Measurements from ENCODE around the gene FBXO41. TPM values are rescaled to one million over a fixed set of nuclear protein-coding genes. Genes with fewer than 3 reads are reported as not detected.

FBXO41 gene
- total RNA-seq, 1 experiment from 2014 or later = 4.4 TPM

DNA sequence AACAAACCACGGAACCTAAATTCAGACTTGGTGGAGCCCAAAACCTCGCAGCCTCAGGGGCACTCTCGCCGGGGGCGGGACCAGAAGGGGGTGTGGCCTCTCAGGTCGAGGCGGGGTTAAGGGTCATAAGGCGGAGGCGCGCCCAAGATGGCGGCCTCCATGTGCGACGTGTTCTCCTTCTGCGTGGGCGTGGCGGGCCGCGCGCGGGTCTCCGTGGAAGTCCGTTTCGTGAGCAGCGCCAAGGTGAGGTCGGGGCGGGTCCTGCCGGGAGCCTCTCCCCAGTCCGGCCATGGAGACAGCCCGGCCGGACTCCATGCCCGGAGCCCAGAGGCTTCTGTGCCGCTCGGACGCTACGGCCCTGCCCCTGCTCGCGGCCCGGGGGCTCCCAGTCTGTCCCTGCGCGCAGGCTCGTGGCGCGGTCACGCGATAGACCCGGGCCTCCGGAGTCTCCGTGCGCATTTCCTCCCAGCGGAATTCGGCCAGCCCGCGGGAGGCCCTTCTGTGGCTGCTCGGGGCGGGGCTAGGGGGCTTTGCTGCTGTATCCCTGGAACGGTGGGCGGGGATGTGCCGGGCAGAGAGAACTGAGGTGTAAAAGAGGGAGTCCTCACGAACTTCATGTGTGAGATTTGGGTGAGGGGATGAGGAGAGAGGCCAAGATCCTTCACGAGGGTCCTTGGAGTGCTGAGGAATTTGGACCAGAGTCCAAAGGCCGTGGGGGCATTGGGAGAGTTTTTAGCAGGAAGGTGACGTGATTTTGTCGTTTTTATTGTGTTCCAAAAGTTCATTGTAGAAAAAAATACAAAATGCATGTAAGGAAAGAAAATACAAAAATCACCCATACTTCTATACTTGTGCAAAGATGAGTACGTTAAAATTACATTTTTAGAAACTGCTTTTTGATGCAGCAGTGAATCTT, 69.9 kb downstream of the FBXO41 start, which contains the start of gene SMYD5:
Gene SMYD5 (plus strand): TSS at position 126 of the 916 bp plus-strand sequence. CDS start 22 bp downstream, at position 148.
- no peak for TF ChIP-seq CTCF (IDR thresholded peaks at IDR 0.05; ENCODE audit: unreplicated experiment)
- Mint-ChIP-seq H3K9me3 (ENCODE audit: unreplicated experiment) (no peaks in the 10 kb centered on the region), H3K4me3 (ENCODE audit: unreplicated experiment) (peak within 1 kb of the TSS; percentile 87), H3K27ac (ENCODE audit: low read depth, unreplicated experiment) (peak within 1 kb of the TSS; percentile 93), H3K4me1 (ENCODE audit: insufficient read depth, unreplicated experiment) (peaks cover 31% of the 10 kb centered on the region), H3K27me3 (ENCODE audit: insufficient read depth, unreplicated experiment) (no peaks in the 10 kb centered on the region), H3K36me3 (ENCODE audit: insufficient read depth, unreplicated experiment) (peaks cover 12% of the 10 kb centered on the region)
- DNase-seq (ENCODE audit: unreplicated experiment) = peak; percentile 84
- intact Hi-C loops (cut with micrococcal nuclease) = loop anchor here (5.0 kb wide), 1 partner anchor 127 kb away; no protein-coding TSS in a partner anchor
- ChIA-PET POLR2A (interaction anchor here (0.9 to 6.3 kb wide), 4 partner anchors 9 to 38 kb away, joined by 3 to 74 read pairs (median 8); partner anchors contain the start of genes CCT7 and PRADC1), CTCF (interaction anchor here (1.1 to 3.3 kb wide), 9 partner anchors 8 to 129 kb away, joined by 3 to 36 read pairs (median 11); partner anchors contain the start of genes CCT7, NOTO and PRADC1)
- BruUV-seq (replicated peaks) = TSS peak; percentile 70

DNA sequence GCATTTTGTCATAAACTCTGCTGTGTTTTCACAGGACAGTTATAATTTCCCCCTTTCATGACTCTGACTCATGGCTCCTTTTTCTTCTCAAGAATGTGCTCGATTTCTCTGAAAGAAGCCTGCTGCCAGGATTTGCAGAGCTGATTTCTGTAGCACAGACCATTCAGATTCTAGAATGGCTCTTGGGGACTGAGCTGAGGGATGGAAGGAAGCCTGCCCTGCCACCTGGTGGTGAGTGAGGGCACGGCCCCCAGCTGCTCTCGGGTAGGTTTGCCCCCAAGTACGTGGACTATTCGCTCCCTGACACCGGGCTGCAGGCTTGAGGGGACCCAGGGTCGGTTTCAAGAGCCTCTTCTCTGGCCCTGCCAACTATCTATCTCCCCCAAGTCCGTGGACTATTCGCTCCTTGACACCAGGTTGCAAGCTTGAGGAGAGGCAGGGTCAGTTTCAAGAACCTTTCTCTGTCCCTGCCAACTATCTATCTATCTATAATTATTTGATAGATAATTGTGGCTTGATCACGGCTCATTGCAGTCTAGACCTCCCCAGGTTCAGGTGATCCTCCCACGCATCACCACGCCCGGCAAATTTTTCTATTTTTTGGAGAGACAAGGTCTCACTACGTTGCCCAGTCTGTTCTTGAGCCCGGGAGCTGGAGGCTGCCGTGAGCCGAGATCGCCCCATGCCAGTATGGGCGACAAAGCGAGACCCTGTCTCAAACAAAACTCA, 71.7 kb downstream of the FBXO41 start:
- no peak overlapping the region for H3K4me3 Mint-ChIP-seq (ENCODE audit: unreplicated experiment)
- intact Hi-C loops (cut with micrococcal nuclease) = loop anchor here (1.0 to 5.0 kb wide), 3 partner anchors 36 to 125 kb away; no protein-coding TSS in a partner anchor
- no peaks in the 10 kb centered on the region for H3K27me3 Mint-ChIP-seq (ENCODE audit: insufficient read depth, unreplicated experiment)
- peak; percentile 84 for TF ChIP-seq CTCF (IDR thresholded peaks at IDR 0.05; ENCODE audit: unreplicated experiment)
- CTCF ChIA-PET = interaction anchor here (0.6 to 3.9 kb wide), 57 partner anchors 8 to 1609 kb away, joined by 3 to 36 read pairs (median 4); partner anchors contain the start of genes CCT7, FBXO41, NOTO and PRADC1
- POLR2A ChIA-PET = interaction anchor here (0.9 to 2.5 kb wide), 6 partner anchors 10 to 35 kb away, joined by 3 to 11 read pairs (median 4); partner anchors contain the start of genes CCT7 and PRADC1
- no TSS peak for BruUV-seq (replicated peaks)
- no peak overlapping the region for H3K27ac Mint-ChIP-seq (ENCODE audit: low read depth, unreplicated experiment)
- peaks cover 27% of the 10 kb centered on the region for H3K4me1 Mint-ChIP-seq (ENCODE audit: insufficient read depth, unreplicated experiment)
- H3K9me3 Mint-ChIP-seq (ENCODE audit: unreplicated experiment) = no peaks in the 10 kb centered on the region
- peak; percentile 68 for DNase-seq (ENCODE audit: unreplicated experiment)
- peaks cover 12% of the 10 kb centered on the region for H3K36me3 Mint-ChIP-seq (ENCODE audit: insufficient read depth, unreplicated experiment)

- intact Hi-C loops (cut with micrococcal nuclease) = loop anchor here (1.0 to 5.0 kb wide), 3 partner anchors 35 to 125 kb away; no protein-coding TSS in a partner anchor
- no peaks in the 10 kb centered on the region for H3K27me3 Mint-ChIP-seq (ENCODE audit: insufficient read depth, unreplicated experiment)
- H3K27ac Mint-ChIP-seq (ENCODE audit: low read depth, unreplicated experiment) = no peak overlapping the region
- DNase-seq (ENCODE audit: unreplicated experiment) = no peak
- no peaks in the 10 kb centered on the region for H3K9me3 Mint-ChIP-seq (ENCODE audit: unreplicated experiment)
- no peak for TF ChIP-seq CTCF (IDR thresholded peaks at IDR 0.05; ENCODE audit: unreplicated experiment)
- no peak overlapping the region for H3K4me3 Mint-ChIP-seq (ENCODE audit: unreplicated experiment)
- BruUV-seq (replicated peaks) = no TSS peak
- peaks cover 12% of the 10 kb centered on the region for H3K36me3 Mint-ChIP-seq (ENCODE audit: insufficient read depth, unreplicated experiment)
- POLR2A ChIA-PET = interaction anchor here (0.9 to 2.5 kb wide), 6 partner anchors 11 to 35 kb away, joined by 3 to 11 read pairs (median 4); partner anchors contain the start of genes CCT7 and PRADC1
- CTCF ChIA-PET = interaction anchor here (0.6 to 3.9 kb wide), 37 partner anchors 10 to 1609 kb away, joined by 3 to 36 read pairs (median 4); partner anchors contain the start of genes CCT7, FBXO41, NOTO and PRADC1
- H3K4me1 Mint-ChIP-seq (ENCODE audit: insufficient read depth, unreplicated experiment) = peaks cover 21% of the 10 kb centered on the region
Measured at GRCh38 chr2:73212098-73212447, 72.2 kb downstream of the FBXO41 start.

Data from MCF 10A (cell line).